H1 (cell line): ENCODE data around the gene LTB. TPM values are rescaled to one million over a fixed set of nuclear protein-coding genes. Genes with fewer than 3 reads are reported as not detected.

ENCODE experiments used
- CTCF ChIA-PET: fragments of 300-600 bp; sonication (Branson Sonifier 250); formaldehyde crosslinking; loops from one replicate; lab custom pipeline; 2021; ENCODE audit not compliant: partially characterized antibody; lab: Charles Lee
- POLR2A ChIA-PET: fragments of 300-600 bp; sonication (Branson Sonifier 250); formaldehyde crosslinking; loops from one replicate; lab custom pipeline; 2021; ENCODE audit warnings: inconsistent platforms; ENCODE audit not compliant: partially characterized antibody; lab: Charles Lee
- DNase-seq, 2 experiments: peaks; one replicate each; pipeline versions ENCODE4 v3.0.0 to v3.0.0-alpha.2; 2010 to 2022; ENCODE audit warnings: low spot score in 2 of 2, low read depth in 1 of 2, mixed read lengths in 1 of 2
- FAIRE-seq: peaks from 2 replicates; lab custom pipeline; 2011; peaks lifted over from hg19 to GRCh38; lab: Jason Lieb, UNC
- H2AFZ ChIP-seq: 2 replicates; pipeline ENCODE4 v1.8.1; 2012; ENCODE audit warnings: low read length, inconsistent platforms
- H2AK5ac ChIP-seq: 2 replicates; pipeline ENCODE4 v1.6.1; 2013; ENCODE audit warnings: low read depth, low read length
- H2BK120ac ChIP-seq: replicated peaks from 2 replicates; pipeline ENCODE3; 2013; ENCODE audit warnings: low read depth, low read length, inconsistent platforms
- H2BK12ac ChIP-seq: 2 replicates; pipeline ENCODE4 v1.6.1; 2013; ENCODE audit warnings: low read depth, low read length
- H2BK15ac ChIP-seq: 2 replicates; pipeline ENCODE4 v1.6.1; 2013; ENCODE audit warnings: low read length
- H2BK20ac ChIP-seq: 2 replicates; pipeline ENCODE4 v1.6.1; 2013; ENCODE audit warnings: low read length
- H2BK5ac ChIP-seq: 2 replicates; pipeline ENCODE4 v1.6.1; 2013; ENCODE audit warnings: low read depth, low read length
- H3K14ac ChIP-seq: 2 replicates; pipeline ENCODE4 v1.6.1; 2013; ENCODE audit warnings: inconsistent platforms; ENCODE audit not compliant: insufficient read length
- H3K18ac ChIP-seq: 2 replicates; pipeline ENCODE4 v1.6.1; 2013; ENCODE audit warnings: low read length; ENCODE audit errors: extremely low read depth
- H3K23ac ChIP-seq: 2 replicates; pipeline ENCODE4 v1.6.1; 2013; ENCODE audit warnings: inconsistent platforms; ENCODE audit not compliant: insufficient read length
- H3K23me2 ChIP-seq: 2 replicates; pipeline ENCODE4 v1.6.1; 2013; ENCODE audit warnings: low read depth, low read length
- H3K27ac ChIP-seq: 2 replicates; pipeline ENCODE4 v1.6.1; 2011; ENCODE audit warnings: low read depth, low read length, inconsistent platforms
- H3K27me3 ChIP-seq, 4 experiments: replicated peaks in 1 of 4; 1 replicate in 1 of 4; 2 replicates in 3 of 4; pipeline versions ENCODE4 v1.6.1 to v1.8.1; 2011 to 2013; ENCODE audit warnings: low read length in 3 of 4, mild to moderate bottlenecking in 3 of 4, inconsistent platforms in 2 of 4, mixed read lengths in 2 of 4, moderate library complexity in 1 of 4; ENCODE audit not compliant: control insufficient read depth in 3 of 4, insufficient read depth in 3 of 4; ENCODE audit errors: extremely low read depth in 1 of 4
- H3K36me3 ChIP-seq, 4 experiments: 2 replicates each; pipeline versions ENCODE4 v1.6.1 to v1.8.1; 2011 to 2013; ENCODE audit warnings: mild to moderate bottlenecking in 4 of 4, low read length in 3 of 4, moderate library complexity in 2 of 4, control low read depth in 1 of 4, inconsistent platforms in 1 of 4; ENCODE audit not compliant: insufficient read depth in 4 of 4, control insufficient read depth in 2 of 4
- H3K4ac ChIP-seq: replicated peaks from 2 replicates; pipeline ENCODE3; 2013; ENCODE audit warnings: low read length, low read depth, mixed read lengths, inconsistent platforms; ENCODE audit not compliant: insufficient read length
- H3K4me1 ChIP-seq, 4 experiments: replicated peaks in 1 of 4; 1 replicate in 1 of 4; 2 replicates in 3 of 4; pipeline versions ENCODE4 v1.6.1 to v1.8.1; 2011 to 2013; ENCODE audit warnings: low read length in 3 of 4, inconsistent platforms in 2 of 4, mixed read lengths in 1 of 4; ENCODE audit not compliant: insufficient read depth in 4 of 4, control insufficient read depth in 3 of 4
- H3K4me2 ChIP-seq, 2 experiments: 2 replicates each; pipeline versions ENCODE4 v1.6.1 to v1.8.1; 2011 to 2013; ENCODE audit warnings: low read depth in 2 of 2, low read length in 2 of 2, control low read depth in 1 of 2, inconsistent platforms in 1 of 2, mild to moderate bottlenecking in 1 of 2; ENCODE audit not compliant: insufficient read depth in 1 of 2
- H3K4me3 ChIP-seq, 4 experiments: fragments of 200-600, 300-600 bp in 1 of 4; sonication (generic), shearing (Covaris generic), sonication (Bioruptor Twin) in 1 of 4; 2 replicates each; pipeline versions ENCODE4 v1.5.1 to v1.8.1; 2011 to 2016; ENCODE audit warnings: low read length in 4 of 4, low read depth in 3 of 4, control low read depth in 2 of 4, inconsistent platforms in 2 of 4, mild to moderate bottlenecking in 2 of 4, mixed read lengths in 1 of 4, moderate library complexity in 1 of 4; ENCODE audit not compliant: insufficient read depth in 2 of 4; ENCODE audit errors: extremely low read depth in 1 of 4
- H3K56ac ChIP-seq: replicated peaks from 2 replicates; pipeline ENCODE3; 2013; ENCODE audit warnings: low read depth, mild to moderate bottlenecking, mixed read lengths, low read length, inconsistent platforms; ENCODE audit not compliant: insufficient read length
- H3K79me1 ChIP-seq: 2 replicates; pipeline ENCODE4 v1.6.1; 2013; ENCODE audit warnings: low read depth, low read length, control low read depth
- H3K79me2 ChIP-seq, 2 experiments: 2 replicates each; pipeline versions ENCODE4 v1.6.1 to v1.8.1; 2012 to 2013; ENCODE audit warnings: low read length in 2 of 2, mild to moderate bottlenecking in 2 of 2, inconsistent platforms in 1 of 2; ENCODE audit not compliant: insufficient read depth in 2 of 2, control insufficient read depth in 1 of 2
- H3K9ac ChIP-seq, 4 experiments: replicated peaks in 1 of 4; 1 replicate in 1 of 4; 2 replicates in 3 of 4; pipeline versions ENCODE4 v1.6.1 to v1.8.1; 2011 to 2013; ENCODE audit warnings: low read depth in 3 of 4, low read length in 3 of 4, control low read depth in 2 of 4, mild to moderate bottlenecking in 2 of 4, moderate library complexity in 2 of 4, inconsistent platforms in 1 of 4; ENCODE audit errors: extremely low read depth in 1 of 4
- H3K9me3 ChIP-seq, 2 experiments: 2 replicates each; pipeline versions ENCODE4 v1.6.1 to v1.8.1; 2012 to 2013; ENCODE audit warnings: mild to moderate bottlenecking in 2 of 2, moderate library complexity in 2 of 2, control low read depth in 1 of 2, inconsistent platforms in 1 of 2, low read depth in 1 of 2, low read length in 1 of 2, mixed read lengths in 1 of 2; ENCODE audit not compliant: insufficient read depth in 2 of 2
- H4K20me1 ChIP-seq, 2 experiments: replicated peaks in 1 of 2; 2 replicates each; pipeline versions ENCODE3 to v1.8.1; 2011 to 2013; ENCODE audit warnings: inconsistent platforms in 2 of 2, low read length in 2 of 2, mild to moderate bottlenecking in 1 of 2; ENCODE audit not compliant: insufficient read depth in 2 of 2, control insufficient read depth in 1 of 2
- H4K5ac ChIP-seq: 2 replicates; pipeline ENCODE4 v1.6.1; 2013; ENCODE audit warnings: low read length, low read depth, mixed read lengths, inconsistent platforms; ENCODE audit not compliant: insufficient read length
- H4K8ac ChIP-seq: 2 replicates; pipeline ENCODE4 v1.8.0; 2013; ENCODE audit warnings: mild to moderate bottlenecking, moderate library complexity, low read length, inconsistent platforms; ENCODE audit not compliant: insufficient read depth; ENCODE audit errors: extremely low read depth
- H4K91ac ChIP-seq: replicated peaks from 2 replicates; pipeline ENCODE3; 2013; ENCODE audit warnings: low read length, mixed read lengths, inconsistent platforms; ENCODE audit not compliant: insufficient read length
- EGR1 ChIP-seq: IDR thresholded peaks from 2 replicates; pipeline ENCODE4 v1.6.1; 2011; ENCODE audit warnings: low read depth, low read length, borderline replicate concordance
- POU5F1 ChIP-seq: IDR thresholded peaks from 2 replicates; pipeline ENCODE4 v1.6.1; 2011; ENCODE audit warnings: low read depth, mild to moderate bottlenecking, low read length, moderate library complexity
- ZNF274 ChIP-seq: IDR thresholded peaks from 2 replicates; pipeline ENCODE4 v1.7.0; 2012; ENCODE audit warnings: low read length, borderline replicate concordance; ENCODE audit errors: extremely low read depth
- polyA plus RNA-seq, 7 experiments: library from polyadenylated mRNA; depleted of rRNA in 3 of 7; stranded (reverse) in 5 of 7; unstranded in 2 of 7; fragments of >200 nt in 5 of 7; fragments of 200-250 nt in 2 of 7; gene quantifications; 1 replicate in 5 of 7; 2 replicates in 1 of 7; 4 replicates in 1 of 7; pipeline versions ENCODE4 v1.2.1 to v1.2.3, GENCODE V29; 2011 to 2013; ENCODE audit warnings: missing spikeins in 2 of 7, mixed read lengths in 2 of 7
- total RNA-seq: library from RNA; stranded (reverse); fragmentation: NEBNext Ultra II Directional; extraction: Animal tissue kit (Norgen Biotek cat#: 25700); gene quantifications from 2 replicates; pipeline ENCODE4 v1.2.1, GENCODE V29; 2021

The LTB gene
- total and polyA plus RNA-seq, 2 of the 8 experiments (the other 6 are each of a cell fraction or from before 2014, with no cell fraction given), result 0.43 to 0.47 TPM

GRCh38 chr6:31560697-31561058, 21.5 kb downstream of the LTB start:
- TF ChIP-seq EGR1, result no peak
- TF ChIP-seq POU5F1, result no peak
- TF ChIP-seq ZNF274, result no peak
- H3K4ac ChIP-seq, result no peak overlapping the region
- no peaks in the 10 kb centered on the region for H3K23me2 ChIP-seq
- DNase-seq (no peak), FAIRE-seq (no peak)
- H2AFZ ChIP-seq, result no peak overlapping the region
- no peak overlapping the region for H3K9ac ChIP-seq
- H2BK20ac ChIP-seq, result no peak overlapping the region
- no peak overlapping the region for H3K27ac ChIP-seq
- no peak overlapping the region for H2AK5ac ChIP-seq
- H3K4me1 ChIP-seq, result no peaks in the 10 kb centered on the region
- no peaks in the 10 kb centered on the region for H3K27me3 ChIP-seq
- no peak overlapping the region for H3K4me3 ChIP-seq
- no peaks in the 10 kb centered on the region for H3K79me1 ChIP-seq
- ChIA-PET POLR2A (interaction anchor here (1.1 to 10.9 kb wide), 4 partner anchors 11 to 21 kb away, joined by 3 to 110 read pairs (median 6); partner anchors contain the start of genes DDX39B, LTB and TNF), CTCF (interaction anchor here (2.3 to 24.7 kb wide), 2 partner anchors 14 to 41 kb away, joined by 5 to 613 read pairs; partner anchors contain the start of genes ATP6V1G2 and NCR3)
- no peak overlapping the region for H2BK120ac ChIP-seq
- no peak overlapping the region for H2BK12ac ChIP-seq
- no peak overlapping the region for H4K8ac ChIP-seq
- no peak overlapping the region for H2BK15ac ChIP-seq
- no peak overlapping the region for H3K18ac ChIP-seq
- H3K56ac ChIP-seq, result no peak overlapping the region
- H3K23ac ChIP-seq, result no peak overlapping the region
- H3K14ac ChIP-seq, result no peak overlapping the region
- no peak overlapping the region for H4K91ac ChIP-seq
- H2BK5ac ChIP-seq, result no peak overlapping the region
- H3K79me2 ChIP-seq, result no peaks in the 10 kb centered on the region
- H3K4me2 ChIP-seq, result no peak overlapping the region
- H3K9me3 ChIP-seq, result no peaks in the 10 kb centered on the region
- H4K5ac ChIP-seq, result no peak overlapping the region
- H3K36me3 ChIP-seq, result peaks cover 2 to 15% (median 5%) of the 10 kb centered on the region in 4 experiments; a peak in 5 of 8 replicates
- H4K20me1 ChIP-seq, result no peaks in the 10 kb centered on the region
